Upper lobe of left lung (tissue), 4 donors: ENCODE data around the gene EGFLAM.

Experiments used
- CTCF ChIP-seq, 6 experiments: fragments of 450-650 bp in 4 of 6; fragments of 200-600 bp in 2 of 6; sonication (generic) in 2 of 6; IDR thresholded peaks; one replicate each; pipeline ENCODE4 v1.5.1; 2016 to 2019; ENCODE audit warnings: antibody characterized with exemption in 6 of 6
- POLR2AphosphoS5 ChIP-seq, 2 donors: sonication (generic); formaldehyde crosslinking; IDR thresholded peaks; one replicate each; pipeline ENCODE4 v1.5.1; 2017; ENCODE audit warnings: antibody characterized with exemption in 2 of 2

- TF ChIP-seq CTCF (IDR thresholded peaks at IDR 0.05) (no peak), POLR2AphosphoS5 (IDR thresholded peaks at IDR 0.05) (no peak)
Measured at GRCh38 chr5:38393636-38394035, 135.3 kb downstream of the EGFLAM start.
